ENCODE measurements around the gene MANSC1. TPM values are rescaled to one million over a fixed set of nuclear protein-coding genes. Genes with fewer than 3 reads are reported as not detected.

The MANSC1 gene
- total RNA-seq, 1 experiment from 2014 or later: 9.1 TPM

GRCh38 chr12:12297201-12297830 is 52.7 kb downstream of the MANSC1 start:
- H2AK5ac ChIP-seq (ENCODE audit: insufficient read length, low read length): no peak overlapping the region
- Mint-ChIP-seq H3K4me3 (no peak overlapping the region), H3K9me3 (peaks cover 0 to 2% of the 10 kb centered on the region in 2 experiments; a peak in 1 of 5 replicates), H3K27ac (no peak overlapping the region; a peak in 1 of 7 replicates), H3K4me1 (peaks cover 22 to 35% of the 10 kb centered on the region in 2 experiments), H3K36me3 (ENCODE audit: insufficient read depth in 1 of 3, low read depth in 3 of 3) (no peaks in the 10 kb centered on the region), H3K27me3 (ENCODE audit: low read depth) (no peaks in the 10 kb centered on the region)
- no peak overlapping the region for H3K9ac ChIP-seq (ENCODE audit: extremely low read depth, insufficient read length, low read length)
- TF ChIP-seq CTCF (conservative IDR thresholded peaks at IDR 0.05): no peak
- no peak overlapping the region for H4K8ac ChIP-seq (replicated peaks; ENCODE audit: insufficient read length, low read depth, low read length)
- DNase-seq: no peak
- H2BK5ac ChIP-seq (ENCODE audit: insufficient read length, low read length): no peak overlapping the region
- no peak overlapping the region for H3K56ac ChIP-seq (ENCODE audit: insufficient read length, low read depth, low read length)
- H2AFZ ChIP-seq (ENCODE audit: low read length): no peak overlapping the region
- H2BK15ac ChIP-seq (ENCODE audit: low read depth, low read length): no peak overlapping the region
- H3K23me2 ChIP-seq (ENCODE audit: insufficient read length, low read depth, low read length, poor library complexity, severe bottlenecking): no peaks in the 10 kb centered on the region
- no peak overlapping the region for H2BK12ac ChIP-seq (ENCODE audit: insufficient read length, low read depth, low read length)
- H3K27me3 ChIP-seq (ENCODE audit: insufficient read depth, low read length): no peaks in the 10 kb centered on the region
- no peak overlapping the region for H3K18ac ChIP-seq (ENCODE audit: insufficient read length, low read depth, low read length)
- no peak overlapping the region for H3K4me2 ChIP-seq (ENCODE audit: insufficient read depth, insufficient read length, low read length)
- no peak overlapping the region for H3K4ac ChIP-seq (ENCODE audit: low read depth, low read length)
- no peak overlapping the region for H3K27ac ChIP-seq (ENCODE audit: insufficient read length, low read depth, low read length)
- no peaks in the 10 kb centered on the region for H3K79me2 ChIP-seq (ENCODE audit: insufficient read depth, low read length)
- WGBS (ENCODE audit: extremely low coverage, insufficient read length, low lambda C conversion rate): no CpG with 5 or more reads among the region's 8 CpGs
- H2BK20ac ChIP-seq (ENCODE audit: low read depth, low read length, poor library complexity, severe bottlenecking): no peak overlapping the region
- H3K79me1 ChIP-seq (ENCODE audit: insufficient read depth, low read depth, low read length, poor library complexity, severe bottlenecking): no peaks in the 10 kb centered on the region
- H3T11ph ChIP-seq (ENCODE audit: low read length): no peak overlapping the region
- no peaks in the 10 kb centered on the region for H3K4me1 ChIP-seq (ENCODE audit: insufficient read depth, low read length)
- H4K91ac ChIP-seq (ENCODE audit: insufficient read length, low read depth, low read length): no peak overlapping the region
- no peak overlapping the region for H2BK120ac ChIP-seq (ENCODE audit: low read depth, low read length, poor library complexity, severe bottlenecking)
- H4K5ac ChIP-seq (ENCODE audit: insufficient read length, low read depth, low read length): no peak overlapping the region
- H3K23ac ChIP-seq (ENCODE audit: insufficient read length, low read depth, low read length): no peak overlapping the region
- H3K14ac ChIP-seq (ENCODE audit: insufficient read depth, low read length): no peak overlapping the region
- no peaks in the 10 kb centered on the region for H4K20me1 ChIP-seq (ENCODE audit: control insufficient read depth, insufficient read depth, insufficient read length)
- no peaks in the 10 kb centered on the region for H3K9me3 ChIP-seq (ENCODE audit: control insufficient read depth, low read depth, low read length)
